Measurements from ENCODE around the gene MORC3. TPM values are rescaled to one million over a fixed set of nuclear protein-coding genes. Genes with fewer than 3 reads are reported as not detected.
"Not testable (repeated sequence)": the region's sequence is repeated elsewhere in the genome, so short reads cannot be mapped to it uniquely, and the experiment has no call there.

MORC3 gene
- total RNA-seq, 1 donor = 40.2 TPM

DNA sequence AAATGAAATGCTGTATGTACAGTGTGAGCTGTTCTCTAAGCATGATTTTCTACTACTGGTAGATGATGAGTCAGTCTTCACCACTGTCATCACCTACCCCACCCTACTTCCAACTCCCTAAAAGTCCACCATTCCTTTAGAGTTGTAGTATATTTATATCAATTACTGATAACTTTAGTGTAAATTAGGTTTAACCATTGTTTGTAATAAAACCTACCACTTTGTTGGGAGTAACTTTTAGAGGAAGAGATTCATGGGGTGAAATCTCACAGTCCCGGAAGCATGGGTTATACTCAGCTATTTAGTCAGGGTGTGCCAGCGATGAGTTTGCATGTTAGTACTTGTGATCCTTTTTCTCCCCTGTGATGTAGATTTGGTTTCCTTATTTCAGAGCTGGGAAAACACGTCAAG is 17.1 kb downstream of the MORC3 start:
- peaks cover 43% of the 10 kb centered on the region for H3K79me2 ChIP-seq (ENCODE audit: insufficient read depth, low read length)
- H3K27ac ChIP-seq (ENCODE audit: low read depth, low read length) = peak overlapping the region; percentile 36
- DNase-seq (ENCODE audit: insufficient read length, low spot score, missing footprints) = peak; percentile 79
- H2AFZ ChIP-seq (ENCODE audit: low read length) = no peak overlapping the region
- H3K9me3 ChIP-seq (ENCODE audit: low read depth, low read length) = no peaks in the 10 kb centered on the region
- TF ChIP-seq CTCF (IDR thresholded peaks at IDR 0.05; ENCODE audit: extremely low read depth, low read depth, low read length) = no peak
- H3K4me2 ChIP-seq (ENCODE audit: insufficient read depth, low read length) = peak overlapping the region; percentile 44
- H3K4me1 ChIP-seq (ENCODE audit: insufficient read depth, low read length) = peaks cover 10% of the 10 kb centered on the region
- H4K20me1 ChIP-seq (ENCODE audit: insufficient read depth, low read length) = peaks cover 24% of the 10 kb centered on the region
- H3K4me3 ChIP-seq (ENCODE audit: insufficient read depth, low read length) = no peak overlapping the region
- peaks cover 39% of the 10 kb centered on the region for H3K36me3 ChIP-seq (ENCODE audit: insufficient read depth, low read length)
- H3K27me3 ChIP-seq (ENCODE audit: insufficient read depth, low read length) = no peaks in the 10 kb centered on the region

GRCh38 chr21:36338975-36339374 is 19.0 kb downstream of the MORC3 start:
- H3K4me2 ChIP-seq (ENCODE audit: insufficient read depth, low read length) = no peak overlapping the region
- H2AFZ ChIP-seq (ENCODE audit: low read length) = no peak overlapping the region
- peaks cover 10% of the 10 kb centered on the region for H4K20me1 ChIP-seq (ENCODE audit: insufficient read depth, low read length)
- H3K4me3 ChIP-seq (ENCODE audit: insufficient read depth, low read length) = no peak overlapping the region
- H3K36me3 ChIP-seq (ENCODE audit: insufficient read depth, low read length) = peaks cover 56% of the 10 kb centered on the region
- no peak overlapping the region for H3K27ac ChIP-seq (ENCODE audit: low read depth, low read length)
- H3K9me3 ChIP-seq (ENCODE audit: low read depth, low read length) = no peaks in the 10 kb centered on the region
- H3K4me1 ChIP-seq (ENCODE audit: insufficient read depth, low read length) = peaks cover 10% of the 10 kb centered on the region
- DNase-seq (ENCODE audit: insufficient read length, low spot score, missing footprints) = no peak
- TF ChIP-seq CTCF (IDR thresholded peaks at IDR 0.05; ENCODE audit: extremely low read depth, low read depth, low read length) = no peak
- no peaks in the 10 kb centered on the region for H3K27me3 ChIP-seq (ENCODE audit: insufficient read depth, low read length)
- peaks cover 25% of the 10 kb centered on the region for H3K79me2 ChIP-seq (ENCODE audit: insufficient read depth, low read length)

GRCh38 chr21:36342581-36342980 is 22.6 kb downstream of the MORC3 start:
- not testable (repeated sequence) for H3K27me3 ChIP-seq (ENCODE audit: insufficient read depth, low read length); H3K4me1 ChIP-seq (ENCODE audit: insufficient read depth, low read length); DNase-seq (ENCODE audit: insufficient read length, low spot score, missing footprints); H3K79me2 ChIP-seq (ENCODE audit: insufficient read depth, low read length); H2AFZ ChIP-seq (ENCODE audit: low read length); H3K4me3 ChIP-seq (ENCODE audit: insufficient read depth, low read length); H3K4me2 ChIP-seq (ENCODE audit: insufficient read depth, low read length); H4K20me1 ChIP-seq (ENCODE audit: insufficient read depth, low read length); H3K27ac ChIP-seq (ENCODE audit: low read depth, low read length); H3K9me3 ChIP-seq (ENCODE audit: low read depth, low read length)
- peaks cover 71% of the 10 kb centered on the region for H3K36me3 ChIP-seq (ENCODE audit: insufficient read depth, low read length)

DNA sequence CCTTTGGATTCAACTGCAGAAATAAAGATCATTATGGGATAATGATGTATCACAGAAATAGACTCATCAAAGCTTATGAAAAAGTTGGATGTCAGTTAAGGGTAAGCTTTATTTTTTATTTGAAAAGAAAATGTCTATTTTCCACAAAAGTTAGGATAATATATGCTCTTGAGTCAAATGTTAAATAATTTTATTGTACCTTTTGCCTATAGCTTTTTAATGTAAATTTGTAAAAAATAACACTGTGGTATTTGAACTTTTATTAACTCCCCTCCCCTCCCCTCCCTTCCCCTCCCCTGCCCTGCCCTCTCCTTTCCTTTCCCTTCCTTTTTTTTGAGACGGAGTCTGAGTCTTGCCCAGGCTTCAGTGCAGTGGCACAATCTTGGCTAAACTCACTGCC is 24.9 kb downstream of the MORC3 start:
- Histone ChIP-seq H3K4me3 (ENCODE audit: insufficient read depth, low read length) (no peak overlapping the region), H4K20me1 (ENCODE audit: insufficient read depth, low read length) (no peaks in the 10 kb centered on the region), H3K4me1 (ENCODE audit: insufficient read depth, low read length) (peaks cover 17% of the 10 kb centered on the region), H3K9me3 (ENCODE audit: low read depth, low read length) (no peaks in the 10 kb centered on the region), H3K27me3 (ENCODE audit: insufficient read depth, low read length) (no peaks in the 10 kb centered on the region), H3K27ac (ENCODE audit: low read depth, low read length) (no peak overlapping the region), H2AFZ (ENCODE audit: low read length) (no peak overlapping the region), H3K79me2 (ENCODE audit: insufficient read depth, low read length) (peaks cover 4% of the 10 kb centered on the region), H3K4me2 (ENCODE audit: insufficient read depth, low read length) (no peak overlapping the region), H3K36me3 (ENCODE audit: insufficient read depth, low read length) (peaks cover 70% of the 10 kb centered on the region)
- DNase-seq (ENCODE audit: insufficient read length, low spot score, missing footprints) = no peak
- TF ChIP-seq CTCF (IDR thresholded peaks at IDR 0.05; ENCODE audit: extremely low read depth, low read depth, low read length) = no peak
